Adrenal gland (tissue), 5 donors: ENCODE results near the gene CDK1.

Experiments
- CTCF ChIP-seq, 6 experiments: fragments of 450-650 bp in 4 of 6; fragments of 200-600 bp in 2 of 6; sonication (generic) in 1 of 6; IDR thresholded peaks; 1 replicate in 5 of 6; 2 replicates in 1 of 6; pipeline versions ENCODE4 v1.5.1 to v1.8.0; 2016 to 2021; ENCODE audit warnings: antibody characterized with exemption in 6 of 6, mild to moderate bottlenecking in 2 of 6, moderate library complexity in 1 of 6
- POLR2A ChIP-seq, 2 donors: fragments of 450-650 bp; IDR thresholded peaks; one replicate each; pipeline ENCODE4 v1.6.1; 2017; ENCODE audit warnings: antibody characterized with exemption in 2 of 2, mild to moderate bottlenecking in 2 of 2, moderate library complexity in 1 of 2
- donor health status: DM: no; HTN: no; CAD: no.

DNA sequence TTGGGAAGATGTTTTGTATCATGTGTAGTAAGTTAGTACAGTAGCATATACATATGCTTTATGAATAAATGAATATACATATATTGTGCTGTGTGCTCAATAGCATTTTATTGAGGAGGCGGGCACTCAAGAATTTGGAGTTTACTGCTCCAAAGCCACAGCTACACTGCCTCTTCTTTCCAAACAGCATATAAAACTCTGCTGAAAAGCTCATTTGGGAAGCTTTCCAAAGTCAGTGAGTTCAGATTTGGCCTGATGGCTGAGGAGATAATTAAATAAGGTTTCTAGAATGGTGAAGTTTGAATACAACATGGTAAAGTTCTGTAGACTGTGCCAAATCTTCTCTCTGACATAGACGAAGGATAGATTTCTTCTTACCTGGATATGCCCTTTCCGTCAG, 29.8 kb downstream of the CDK1 start:
- TF ChIP-seq CTCF (IDR thresholded peaks at IDR 0.05) (no peak), POLR2A (IDR thresholded peaks at IDR 0.05) (no peak)
